ENCODE results near the gene BICD1.

Gene BICD1

GRCh38 chr12:32070370-32070769 is 36.3 kb upstream of the BICD1 start:
- no peaks in the 10 kb centered on the region for H3K4me1 ChIP-seq (ENCODE audit: control insufficient read depth, low read length)
- no peaks in the 10 kb centered on the region for H3F3A ChIP-seq (ENCODE audit: control insufficient read depth, insufficient read depth)
- no peaks in the 10 kb centered on the region for H3K9me3 ChIP-seq (ENCODE audit: control insufficient read depth, insufficient read depth, low read length)
- no peaks in the 10 kb centered on the region for H3K79me2 ChIP-seq (ENCODE audit: control insufficient read depth, low read length)
- H3K4me3 ChIP-seq (ENCODE audit: low read length): no peak overlapping the region
- TF ChIP-seq EZH2phosphoT487 (IDR thresholded peaks at IDR 0.05; ENCODE audit: borderline replicate concordance, low read length) (no peak), CTCF (IDR thresholded peaks at IDR 0.05; ENCODE audit: low read depth, low read length, poor library complexity, severe bottlenecking) (no peak)
- no peak overlapping the region for H3K4me2 ChIP-seq (ENCODE audit: low read length)
- no peaks in the 10 kb centered on the region for H3K9me2 ChIP-seq (replicated peaks; ENCODE audit: control insufficient read depth, low read length)
- H3K27me3 ChIP-seq (ENCODE audit: control insufficient read depth, low read length): no peaks in the 10 kb centered on the region
- H4K20me1 ChIP-seq (ENCODE audit: control insufficient read depth, insufficient read depth, low read depth, low read length): no peaks in the 10 kb centered on the region
- no peak overlapping the region for H3K27ac ChIP-seq (ENCODE audit: low read depth, low read length)
- H3K36me3 ChIP-seq (ENCODE audit: control insufficient read depth, low read length): no peaks in the 10 kb centered on the region

GRCh38 chr12:32072102-32072501 is 34.5 kb upstream of the BICD1 start:
- Histone ChIP-seq H3K4me3 (ENCODE audit: low read length) (no peak overlapping the region), H3K4me2 (ENCODE audit: low read length) (no peak overlapping the region), H3K36me3 (ENCODE audit: control insufficient read depth, low read length) (no peaks in the 10 kb centered on the region), H3F3A (ENCODE audit: control insufficient read depth, insufficient read depth) (no peaks in the 10 kb centered on the region), H3K27me3 (ENCODE audit: control insufficient read depth, low read length) (no peaks in the 10 kb centered on the region), H3K27ac (ENCODE audit: low read depth, low read length) (no peak overlapping the region), H4K20me1 (ENCODE audit: control insufficient read depth, insufficient read depth, low read depth, low read length) (no peaks in the 10 kb centered on the region), H3K4me1 (ENCODE audit: control insufficient read depth, low read length) (no peaks in the 10 kb centered on the region), H3K79me2 (ENCODE audit: control insufficient read depth, low read length) (no peaks in the 10 kb centered on the region), H3K9me2 (replicated peaks; ENCODE audit: control insufficient read depth, low read length) (no peaks in the 10 kb centered on the region), H3K9me3 (ENCODE audit: control insufficient read depth, insufficient read depth, low read length) (no peaks in the 10 kb centered on the region)
- TF ChIP-seq CTCF (IDR thresholded peaks at IDR 0.05; ENCODE audit: low read depth, low read length, poor library complexity, severe bottlenecking) (no peak), EZH2phosphoT487 (IDR thresholded peaks at IDR 0.05; ENCODE audit: borderline replicate concordance, low read length) (no peak)

GRCh38 chr12:32074432-32074831 is 32.2 kb upstream of the BICD1 start:
- Histone ChIP-seq H3F3A (ENCODE audit: control insufficient read depth, insufficient read depth) (no peaks in the 10 kb centered on the region), H3K27ac (ENCODE audit: low read depth, low read length) (no peak overlapping the region), H3K4me2 (ENCODE audit: low read length) (no peak overlapping the region), H3K4me1 (ENCODE audit: control insufficient read depth, low read length) (no peaks in the 10 kb centered on the region), H3K9me3 (ENCODE audit: control insufficient read depth, insufficient read depth, low read length) (no peaks in the 10 kb centered on the region), H3K79me2 (ENCODE audit: control insufficient read depth, low read length) (no peaks in the 10 kb centered on the region), H4K20me1 (ENCODE audit: control insufficient read depth, insufficient read depth, low read depth, low read length) (no peaks in the 10 kb centered on the region), H3K27me3 (ENCODE audit: control insufficient read depth, low read length) (no peaks in the 10 kb centered on the region), H3K4me3 (ENCODE audit: low read length) (no peak overlapping the region), H3K36me3 (ENCODE audit: control insufficient read depth, low read length) (no peaks in the 10 kb centered on the region), H3K9me2 (replicated peaks; ENCODE audit: control insufficient read depth, low read length) (no peaks in the 10 kb centered on the region)
- TF ChIP-seq CTCF (IDR thresholded peaks at IDR 0.05; ENCODE audit: low read depth, low read length, poor library complexity, severe bottlenecking): no peak
- no peak for TF ChIP-seq EZH2phosphoT487 (IDR thresholded peaks at IDR 0.05; ENCODE audit: borderline replicate concordance, low read length)

- Histone ChIP-seq H3K9me3 (ENCODE audit: control insufficient read depth, insufficient read depth, low read length) (no peaks in the 10 kb centered on the region), H3F3A (ENCODE audit: control insufficient read depth, insufficient read depth) (no peaks in the 10 kb centered on the region), H3K27me3 (ENCODE audit: control insufficient read depth, low read length) (no peaks in the 10 kb centered on the region), H3K79me2 (ENCODE audit: control insufficient read depth, low read length) (no peaks in the 10 kb centered on the region), H4K20me1 (ENCODE audit: control insufficient read depth, insufficient read depth, low read depth, low read length) (no peaks in the 10 kb centered on the region), H3K4me1 (ENCODE audit: control insufficient read depth, low read length) (no peaks in the 10 kb centered on the region), H3K4me3 (ENCODE audit: low read length) (no peak overlapping the region), H3K36me3 (ENCODE audit: control insufficient read depth, low read length) (no peaks in the 10 kb centered on the region), H3K27ac (ENCODE audit: low read depth, low read length) (no peak overlapping the region), H3K9me2 (replicated peaks; ENCODE audit: control insufficient read depth, low read length) (no peaks in the 10 kb centered on the region), H3K4me2 (ENCODE audit: low read length) (no peak overlapping the region)
- no peak for TF ChIP-seq EZH2phosphoT487 (IDR thresholded peaks at IDR 0.05; ENCODE audit: borderline replicate concordance, low read length)
- no peak for TF ChIP-seq CTCF (IDR thresholded peaks at IDR 0.05; ENCODE audit: low read depth, low read length, poor library complexity, severe bottlenecking)
Measured at GRCh38 chr12:32076941-32077340, 29.7 kb upstream of the BICD1 start.

Measured in DOHH2 (cell line).